Measurements from ENCODE around the gene CRYGA.

- TF ChIP-seq POLR2AphosphoS5 (IDR thresholded peaks at IDR 0.05; ENCODE audit: low read depth) (no peak), CTCF (IDR thresholded peaks at IDR 0.05; ENCODE audit: insufficient read depth, low read length) (no peak), REST (IDR thresholded peaks at IDR 0.05; ENCODE audit: insufficient replicate concordance, low read depth) (no peak)
Measured at GRCh38 chr2:208164951-208165755, 1.8 kb upstream of the CRYGA start.
